Posterior vena cava (tissue), 2 donors: Measurements from ENCODE around the gene SGIP1. TPM values are rescaled to one million over a fixed set of nuclear protein-coding genes. Genes with fewer than 3 reads are reported as not detected.
A peak's percentile ranks its signal among the peaks of the same experiment; 100 is the strongest.

ENCODE experiments used
- DNase-seq: peaks from one replicate; pipeline ENCODE4 v3.0.0-alpha.2; 2020; ENCODE audit warnings: low spot score
- intact Hi-C, 2 donors: fragments of 100-400 bp; cut with DNase I; formaldehyde crosslinking; loops; one replicate each; pipeline versions ENCODE4 v1.14.1 to v1.14.2; 2022 to 2023
- long read RNA-seq, 2 donors: library from polyadenylated mRNA; unstranded; transcript quantifications; one replicate each; pipeline ENCODE4 v2.0.0, GENCODE V29; 2020 to 2021
- total RNA-seq, 2 donors: library from RNA; stranded (reverse); fragmentation: NEBNext Ultra II Directional; extraction: Animal tissue kit (Norgen Biotek cat#: 25700); gene quantifications; one replicate each; pipeline ENCODE4 v1.2.1, GENCODE V29; 2021
- donor health status: DM: yes; HTN: yes; CAD: no.
- donor health status: DM: yes; HTN: yes; CAD: no.

The SGIP1 gene
- 10 to 100 TPM; 25.6 to 40.2 TPM for total RNA-seq
- long read RNA-seq, donor 1, partial matches to known transcripts, result 3 of 6 reads
- long read RNA-seq, donor 1, other reads (novel, unspliced or antisense), result 3 of 6 reads
- long read RNA-seq, donor 2, partial matches to known transcripts, result 6 of 24 reads
- long read RNA-seq, donor 2, other reads (novel, unspliced or antisense), result 17 of 24 reads

GRCh38 chr1:66533804-66534740, at the start of gene SGIP1:
TSS of gene SGIP1 (plus strand) at chr1:66534153. CDS start at chr1:66534359, 206 bp downstream.
- intact Hi-C loops, result no loop called here
- DNase-seq, result peak; percentile 90

- intact Hi-C loops, result no loop called here
- no peak for DNase-seq
Measured at GRCh38 chr1:66489151-66489550, 44.8 kb upstream of the SGIP1 start.

- no peak for DNase-seq
- intact Hi-C loops, result no loop called here
Measured at GRCh38 chr1:66489972-66490601, 43.9 kb upstream of the SGIP1 start.

- no peak for DNase-seq
- intact Hi-C loops, result no loop called here
Measured at GRCh38 chr1:66490816-66491215, 43.1 kb upstream of the SGIP1 start.

- no peak for DNase-seq
- intact Hi-C loops, result no loop called here
Measured at GRCh38 chr1:66492424-66492823, 41.5 kb upstream of the SGIP1 start.

GRCh38 chr1:66493731-66494130, 40.2 kb upstream of the SGIP1 start:
- no peak for DNase-seq
- intact Hi-C loops, result no loop called here

- intact Hi-C loops, result no loop called here
- no peak for DNase-seq
Measured at GRCh38 chr1:66494482-66494881, 39.5 kb upstream of the SGIP1 start.

- DNase-seq, result no peak
- intact Hi-C loops, result no loop called here
Measured at GRCh38 chr1:66495495-66495894, 38.5 kb upstream of the SGIP1 start.

GRCh38 chr1:66497910-66498309, 36.0 kb upstream of the SGIP1 start:
- DNase-seq, result no peak
- intact Hi-C loops, result no loop called here

GRCh38 chr1:66500301-66500700, 33.7 kb upstream of the SGIP1 start:
- intact Hi-C loops, result loop anchor here in 1 of 2 donors (5.0 kb wide), 1 partner anchor 243 kb away; no protein-coding TSS in a partner anchor
- no peak for DNase-seq

GRCh38 chr1:66502086-66502485, 31.9 kb upstream of the SGIP1 start:
- no peak for DNase-seq
- intact Hi-C loops, result loop anchor here in 1 of 2 donors (5.0 kb wide), 1 partner anchor 245 kb away; no protein-coding TSS in a partner anchor

- no peak for DNase-seq
- intact Hi-C loops, result loop anchor here in 1 of 2 donors (5.0 kb wide), 1 partner anchor 247 kb away; no protein-coding TSS in a partner anchor
Measured at GRCh38 chr1:66503841-66504470, 30.0 kb upstream of the SGIP1 start.

GRCh38 chr1:66505671-66506392, 28.1 kb upstream of the SGIP1 start:
- intact Hi-C loops, result no loop called here
- DNase-seq, result no peak

GRCh38 chr1:66506393-66506687, 27.6 kb upstream of the SGIP1 start:
- DNase-seq, result no peak
- intact Hi-C loops, result no loop called here

- intact Hi-C loops, result no loop called here
- no peak for DNase-seq
Measured at GRCh38 chr1:66506991-66507390, 27.0 kb upstream of the SGIP1 start.

- DNase-seq, result no peak
- intact Hi-C loops, result no loop called here
Measured at GRCh38 chr1:66510407-66510806, 23.5 kb upstream of the SGIP1 start.

- DNase-seq, result no peak
- intact Hi-C loops, result no loop called here
Measured at GRCh38 chr1:66511118-66511517, 22.8 kb upstream of the SGIP1 start.

- intact Hi-C loops, result no loop called here
- no peak for DNase-seq
Measured at GRCh38 chr1:66517959-66518358, 16.0 kb upstream of the SGIP1 start.

- intact Hi-C loops, result no loop called here
- no peak for DNase-seq
Measured at GRCh38 chr1:66518654-66519053, 15.3 kb upstream of the SGIP1 start.
